GM06990 (cell line): Measurements from ENCODE around the gene ADAM10.

Experiments used
- DNase-seq: peaks from one replicate; pipeline ENCODE4 v3.0.0-alpha.2; 2011; ENCODE audit not compliant: insufficient read length; ENCODE audit errors: extremely low read depth
- H3K27me3 ChIP-seq: replicated peaks from 2 replicates; pipeline ENCODE4 v1.6.0; 2011; ENCODE audit warnings: low read length; ENCODE audit not compliant: control insufficient read depth, insufficient read depth
- H3K36me3 ChIP-seq: 2 replicates; pipeline ENCODE4 v1.5.1; 2011; ENCODE audit warnings: low read length; ENCODE audit not compliant: control insufficient read depth, insufficient read depth
- H3K4me3 ChIP-seq: replicated peaks from 2 replicates; pipeline ENCODE4 v1.5.1; 2011; ENCODE audit warnings: low read depth, mild to moderate bottlenecking, control low read depth, low read length
- CTCF ChIP-seq: IDR thresholded peaks from 2 replicates; pipeline ENCODE4 v1.5.1; 2011; ENCODE audit warnings: low read length, control low read depth, mild to moderate bottlenecking, inconsistent platforms; ENCODE audit not compliant: insufficient read depth, poor library complexity, severe bottlenecking

Gene ADAM10

GRCh38 chr15:58724466-58724865 lies 25.0 kb downstream of the ADAM10 start:
- peak; percentile 28 for DNase-seq
- H3K4me3 ChIP-seq = no peak overlapping the region
- no peak for TF ChIP-seq CTCF

GRCh38 chr15:58717357-58717756 lies 32.1 kb downstream of the ADAM10 start:
- DNase-seq = no peak
- H3K36me3 ChIP-seq = no peaks in the 10 kb centered on the region; the same call in 1 of the 2 replicates
- TF ChIP-seq CTCF = no peak
- H3K27me3 ChIP-seq = no peaks in the 10 kb centered on the region
- no peak overlapping the region for H3K4me3 ChIP-seq

More at GRCh38 chr15:58724466-58724865, 25.0 kb downstream of the ADAM10 start:
- Histone ChIP-seq H3K36me3 (no peaks in the 10 kb centered on the region), H3K27me3 (no peaks in the 10 kb centered on the region)

- Histone ChIP-seq H3K4me3 (no peak overlapping the region), H3K27me3 (no peaks in the 10 kb centered on the region), H3K36me3 (no peaks in the 10 kb centered on the region; the same call in 1 of the 2 replicates)
- DNase-seq = no peak
- TF ChIP-seq CTCF = no peak
These were observed 33.5 kb downstream of the ADAM10 start for GRCh38 chr15:58716027-58716426.

GRCh38 chr15:58715266-58715917 lies 34.1 kb downstream of the ADAM10 start:
- peak; percentile 13 for DNase-seq
- TF ChIP-seq CTCF = no peak
- H3K36me3 ChIP-seq = no peaks in the 10 kb centered on the region; the same call in 1 of the 2 replicates

GRCh38 chr15:58710701-58711100 lies 38.8 kb downstream of the ADAM10 start:
- Histone ChIP-seq H3K4me3 (no peak overlapping the region), H3K36me3 (peaks cover 1% of the 10 kb centered on the region), H3K27me3 (no peaks in the 10 kb centered on the region)
- TF ChIP-seq CTCF = no peak
- no peak for DNase-seq

More at GRCh38 chr15:58715266-58715917, 34.1 kb downstream of the ADAM10 start:
- H3K4me3 ChIP-seq = no peak overlapping the region
- no peaks in the 10 kb centered on the region for H3K27me3 ChIP-seq
